Posterior cingulate gyrus (tissue), 11 donors: ENCODE results near the gene GLRX2.

ENCODE experiments used
- DNase-seq, 10 donors: peaks; one replicate each; pipeline versions ENCODE4 v3.0.0 to v3.0.0-alpha.2; 2020 to 2021; ENCODE audit warnings: mixed read lengths in 3 of 10
- intact Hi-C: fragments of 100-400 bp; cut with DNase I; formaldehyde crosslinking; loops from one replicate; pipeline ENCODE4 v1.15.1; 2023

Gene GLRX2

DNA sequence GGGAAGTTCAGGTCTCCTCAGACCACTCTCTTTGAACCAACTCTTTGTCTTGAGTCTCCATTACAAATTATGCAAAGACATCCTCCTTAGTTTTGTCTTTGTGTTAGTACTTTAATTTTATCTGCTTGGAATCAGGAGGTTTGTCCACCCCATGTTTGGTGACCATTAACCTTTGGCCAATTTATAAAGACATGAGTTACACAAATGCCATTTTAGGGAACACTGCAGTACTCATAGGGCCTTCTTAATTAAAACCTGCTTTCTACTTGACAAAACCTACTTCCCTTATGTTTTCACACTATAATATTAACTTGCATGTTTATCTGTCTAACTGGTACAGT lies 8.7 kb upstream of the GLRX2 start:
- intact Hi-C loops, result no loop called here
- no peak for DNase-seq

DNA sequence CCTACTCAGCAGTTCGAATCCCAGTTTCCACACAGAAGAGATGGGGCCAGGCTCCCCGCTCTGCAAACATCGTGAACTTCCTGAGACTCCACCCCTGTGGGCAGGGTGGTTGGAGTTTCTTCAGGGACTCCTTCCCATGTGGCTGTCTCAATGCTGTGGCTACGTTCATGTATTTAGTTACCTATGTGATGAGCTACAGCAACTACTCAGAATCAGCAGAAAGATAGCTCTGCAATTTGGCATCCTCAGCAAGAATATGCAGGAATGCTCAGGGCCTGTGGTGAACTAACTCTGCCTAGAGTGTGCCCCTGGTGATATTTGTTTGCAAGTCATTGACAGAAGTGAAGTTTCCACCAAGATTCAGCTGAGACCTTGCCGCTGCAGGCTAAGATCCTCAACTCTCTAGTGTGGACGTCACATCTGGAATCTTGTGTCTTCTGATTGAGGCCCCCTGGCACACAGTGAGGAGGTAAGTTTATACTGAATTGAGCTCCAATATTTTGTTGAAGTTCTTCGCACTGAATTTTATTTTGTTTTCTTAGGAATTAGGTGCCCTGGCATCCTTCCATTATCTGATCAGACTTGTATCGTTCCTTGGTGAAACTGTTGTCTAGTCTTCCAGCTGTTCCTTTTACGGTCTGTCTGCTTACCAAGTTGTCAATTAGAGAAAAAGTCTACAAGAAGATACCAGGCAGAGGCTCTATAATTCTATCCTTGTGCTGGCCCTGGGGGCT lies 8.2 kb upstream of the GLRX2 start:
- intact Hi-C loops, result no loop called here
- DNase-seq, result peak in 1 of 10 donors; percentile 19

DNA sequence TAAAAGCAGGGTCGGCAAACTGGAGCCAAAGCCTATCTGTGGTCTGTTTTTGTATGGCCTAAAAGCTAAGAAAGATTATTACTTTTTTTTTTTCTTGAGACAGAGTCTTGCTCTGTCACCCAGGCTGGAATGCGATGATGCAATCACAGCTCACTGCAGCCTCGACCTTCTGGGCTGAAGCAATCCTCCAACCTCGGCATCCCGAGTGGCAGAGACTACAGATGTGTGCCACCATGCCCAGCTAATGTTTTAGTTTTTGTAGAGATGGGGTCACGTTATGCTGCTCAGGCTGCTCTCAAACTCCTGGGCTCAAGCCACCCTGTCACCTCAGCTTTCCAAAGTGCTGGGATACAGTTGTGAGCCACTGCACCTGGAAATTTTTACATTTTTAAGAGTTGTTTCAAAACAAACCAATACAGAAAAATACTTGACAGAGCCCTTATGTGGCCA lies 6.5 kb upstream of the GLRX2 start:
- DNase-seq, result peak in 2 of 10 donors; percentile 12 to 67

DNA sequence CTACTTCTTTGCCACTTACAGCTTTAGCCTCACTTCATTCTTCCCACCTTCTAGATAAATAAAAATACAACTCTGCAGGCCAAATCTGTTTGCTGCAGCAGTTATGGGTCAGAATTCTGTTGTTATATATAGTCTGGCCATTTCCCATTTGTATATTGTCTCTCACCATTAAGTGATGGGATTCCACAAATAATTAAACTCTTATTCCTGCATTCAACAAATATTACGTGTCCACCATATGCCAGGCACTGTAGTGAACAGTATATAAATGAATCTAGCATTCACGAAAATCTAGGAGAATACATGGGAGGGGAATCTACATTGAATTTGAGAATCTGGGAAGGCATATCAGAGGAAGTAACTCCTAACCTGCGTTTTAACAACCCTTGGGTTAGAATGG lies 5.7 kb upstream of the GLRX2 start:
- no peak for DNase-seq
- intact Hi-C loops, result no loop called here

More for the DNA sequence above, 6.5 kb upstream of the GLRX2 start:
- intact Hi-C loops, result no loop called here

DNA sequence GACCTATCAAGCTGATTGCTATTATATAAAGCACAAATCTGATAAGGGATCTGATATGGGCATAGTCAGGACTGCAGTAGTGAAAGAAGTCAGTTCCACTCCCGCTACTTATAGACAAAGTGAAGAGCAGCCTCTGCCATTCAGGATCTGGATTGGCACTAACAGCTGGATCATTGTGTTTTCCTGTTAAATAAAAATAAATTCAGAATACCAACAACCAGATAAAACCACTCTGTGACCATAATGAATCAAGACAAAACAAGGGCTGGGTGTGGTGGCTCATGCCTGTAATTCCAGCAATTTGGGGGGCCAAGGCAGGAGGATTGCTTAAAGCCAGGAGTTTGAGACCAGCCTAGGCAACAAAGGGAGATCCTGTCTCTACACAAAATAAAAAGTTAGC lies 5.0 kb upstream of the GLRX2 start:
- intact Hi-C loops, result no loop called here
- no peak for DNase-seq

DNA sequence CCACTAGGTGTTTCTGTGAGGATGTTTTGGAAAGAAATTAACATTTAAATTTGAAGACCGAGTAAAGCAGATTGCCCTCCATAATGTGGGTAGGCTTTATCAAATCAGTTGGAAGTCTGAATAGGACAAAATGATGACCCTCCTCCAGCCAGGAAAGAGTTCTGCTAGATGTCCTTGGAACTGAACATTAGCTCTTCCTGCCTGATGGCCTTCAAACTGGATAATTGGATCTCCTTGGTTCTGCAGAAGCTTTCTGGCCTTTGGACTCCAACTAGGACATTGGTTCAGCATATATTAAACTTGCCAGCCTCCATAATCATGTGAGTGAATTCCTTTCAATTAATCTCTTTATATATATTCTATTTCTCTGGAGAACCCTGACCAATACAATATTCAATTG lies 4.4 kb upstream of the GLRX2 start:
- intact Hi-C loops, result no loop called here
- DNase-seq, result no peak

DNA sequence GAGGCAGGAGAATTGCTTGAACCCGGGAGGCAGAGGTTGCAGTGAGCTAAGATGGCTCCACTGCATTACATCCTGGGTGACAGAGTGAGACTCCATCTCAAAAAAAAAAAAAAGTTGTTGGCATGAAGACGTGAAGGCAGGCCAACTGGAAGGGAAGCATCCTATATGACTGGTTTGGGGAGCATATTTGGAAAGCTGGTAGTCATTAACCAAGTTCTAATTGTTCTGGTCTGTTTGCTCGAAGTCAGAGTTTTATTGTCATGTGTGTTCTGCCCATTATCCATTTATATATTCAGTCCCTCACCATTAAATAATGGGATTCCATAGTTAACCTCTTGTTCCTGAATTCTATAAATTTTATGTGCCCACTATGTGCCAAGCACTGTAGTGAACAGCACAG lies 3.3 kb upstream of the GLRX2 start:
- intact Hi-C loops, result no loop called here
- DNase-seq, result no peak

DNA sequence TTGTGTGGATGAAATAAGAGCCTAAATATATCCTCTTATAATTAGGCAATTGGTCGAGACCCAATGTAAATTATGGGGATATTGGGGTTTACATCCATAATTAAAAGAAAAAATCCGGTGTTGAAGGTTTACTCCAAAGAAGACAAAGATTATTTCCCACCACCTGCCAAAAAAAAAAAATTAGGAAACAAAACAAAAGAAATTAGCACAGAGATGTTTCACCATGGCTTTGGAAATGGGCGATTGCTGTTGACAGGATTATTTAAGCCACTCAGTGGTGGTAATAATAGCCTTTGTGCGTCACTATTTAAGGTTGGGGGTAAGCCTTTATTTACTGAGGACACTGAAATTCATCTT lies 585 bp upstream of the GLRX2 start:
- no peak for DNase-seq
- intact Hi-C loops, result loop anchor here (1.0 to 2.0 kb wide), 2 partner anchors 16 to 47 kb away; partner anchors contain the start of genes RO60 and UCHL5

DNA sequence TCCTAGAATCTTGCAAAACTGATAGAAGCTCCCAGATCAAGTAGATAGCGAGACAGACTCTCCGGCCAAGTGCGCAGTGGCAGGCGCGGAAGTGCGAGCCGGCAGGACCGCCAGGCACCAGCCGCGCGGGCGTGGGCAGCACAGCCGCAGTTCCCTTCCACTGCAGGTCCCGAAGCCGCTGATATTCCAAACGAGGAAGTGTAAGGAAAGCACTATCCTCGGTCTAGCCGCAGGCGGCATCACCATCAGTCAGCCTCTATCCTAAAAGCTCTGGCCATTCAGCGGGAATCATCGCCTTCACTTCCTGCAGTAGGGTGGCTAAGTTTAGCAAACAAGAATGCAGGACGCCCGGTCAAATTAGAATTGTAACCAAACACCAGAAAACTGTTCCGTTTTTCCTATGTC lies 710 bp downstream of the GLRX2 start:
- peak; percentile 24 to 95 (median 53) for DNase-seq
- intact Hi-C loops, result loop anchor here (2.0 kb wide), 1 partner anchor 46 kb away; the partner anchor contains the start of genes RO60 and UCHL5

DNA sequence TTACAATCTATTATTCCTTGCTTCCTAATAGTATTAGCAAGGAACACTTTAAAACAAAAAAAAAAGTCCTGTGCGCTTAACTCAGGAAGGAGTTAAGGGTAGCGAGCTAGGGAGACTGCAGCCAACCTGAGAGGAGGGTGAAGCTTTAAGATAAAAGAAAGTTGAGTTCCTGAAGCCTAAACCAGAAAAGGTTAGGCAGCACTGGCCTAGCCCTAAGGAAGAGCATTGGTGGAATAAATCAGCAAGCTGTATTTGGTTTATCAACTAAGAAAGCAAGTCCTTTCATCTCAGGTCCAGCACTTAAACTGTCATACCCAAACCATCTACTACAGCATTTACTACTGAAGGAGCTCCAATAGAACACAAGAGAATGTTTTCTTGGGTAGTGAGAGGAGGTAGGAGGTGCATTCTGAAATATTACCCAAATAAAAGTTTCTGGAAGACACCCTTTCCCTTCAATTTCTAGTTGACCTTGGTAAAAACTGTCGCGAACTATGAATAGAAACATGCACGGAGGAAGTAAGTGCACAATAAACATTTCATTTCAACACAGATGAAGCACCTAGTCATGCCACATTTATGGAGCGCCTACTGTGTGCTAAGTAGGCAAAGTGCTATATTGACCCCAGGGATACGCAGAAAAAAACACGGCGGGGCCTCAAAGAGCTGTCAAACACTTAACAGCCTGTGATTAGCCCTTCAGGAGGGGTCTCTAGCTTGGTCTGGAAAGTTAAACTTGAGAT lies 1.3 kb downstream of the GLRX2 start:
- DNase-seq, result no peak
- intact Hi-C loops, result loop anchor here (2.0 kb wide), 1 partner anchor 45 kb away; the partner anchor contains the start of genes RO60 and UCHL5

DNA sequence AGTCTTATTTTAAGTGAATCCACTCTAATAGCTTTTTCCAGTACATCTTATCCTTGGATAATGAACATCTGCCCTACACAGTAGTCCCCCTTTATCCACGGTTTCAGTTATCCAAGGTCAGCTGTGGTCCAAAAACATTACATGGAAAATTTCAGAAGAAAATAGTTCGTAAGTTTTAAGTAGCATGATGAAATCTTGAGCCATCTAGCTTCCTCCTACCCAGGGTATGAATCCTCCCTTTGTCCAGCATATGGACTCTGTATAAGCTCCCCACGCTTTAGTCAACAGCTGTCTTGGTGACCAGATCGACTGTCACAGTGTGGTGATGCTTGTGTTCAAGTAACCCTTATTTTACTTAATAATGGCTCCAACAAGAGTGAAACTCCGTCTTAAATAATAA lies 2.6 kb downstream of the GLRX2 start:
- no peak for DNase-seq
- intact Hi-C loops, result no loop called here

DNA sequence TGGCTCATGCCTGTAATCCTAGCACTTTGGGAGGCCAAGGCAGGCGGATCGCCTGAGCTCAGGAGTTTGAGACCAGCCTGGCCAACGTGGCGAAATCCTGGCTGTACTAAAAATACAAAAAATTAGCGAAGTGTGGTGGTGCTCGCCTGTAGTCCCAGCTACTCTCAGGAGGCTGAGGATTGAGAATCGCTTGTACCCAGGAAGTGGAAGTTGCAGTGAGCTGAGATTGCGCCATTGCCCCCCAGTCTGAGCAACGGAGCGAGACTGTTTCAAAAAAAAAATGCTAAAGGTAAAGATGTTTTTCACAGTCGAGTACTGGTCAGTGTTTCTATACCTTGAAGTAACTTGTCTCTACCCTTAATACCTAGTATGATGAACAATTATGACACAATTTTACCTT lies 11.1 kb downstream of the GLRX2 start:
- intact Hi-C loops, result no loop called here
- DNase-seq, result no peak

DNA sequence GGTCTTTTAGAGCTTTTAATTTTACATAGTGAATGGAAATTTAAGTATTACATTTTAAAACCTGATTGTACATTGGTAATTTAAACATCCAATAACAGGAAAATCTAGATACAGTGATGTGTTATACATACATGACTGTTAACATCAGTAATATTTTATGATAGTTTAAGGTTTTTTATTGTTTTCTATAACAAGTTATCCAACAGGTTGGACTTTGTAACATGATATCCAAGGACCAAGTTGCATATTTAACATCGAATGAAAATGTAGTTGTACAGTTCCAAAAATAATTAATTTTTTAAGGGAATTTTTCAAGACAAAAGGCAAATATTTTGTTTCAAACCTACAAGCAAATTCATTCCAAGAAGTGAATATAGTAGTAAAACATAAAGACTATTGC lies 14.3 kb downstream of the GLRX2 start:
- DNase-seq, result no peak
- intact Hi-C loops, result no loop called here

DNA sequence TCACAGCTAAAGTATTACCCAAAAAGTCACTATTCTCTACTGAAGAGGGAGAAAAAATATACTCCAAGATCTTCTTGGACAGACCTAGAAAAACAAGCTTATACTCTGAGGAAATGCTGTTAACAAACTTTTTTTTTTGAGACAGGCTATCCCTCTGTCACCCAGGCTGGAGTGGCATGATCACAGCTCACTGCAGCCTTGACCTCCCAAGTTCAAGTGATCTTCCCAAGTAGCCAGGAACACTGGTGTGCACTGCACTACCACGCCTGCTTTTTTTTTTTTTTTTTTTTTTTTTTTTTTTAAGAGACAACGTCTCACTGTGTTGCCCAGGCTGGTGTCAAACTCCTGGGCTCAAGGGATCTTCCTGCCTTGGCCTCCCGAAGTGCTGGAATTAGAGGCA lies 17.3 kb downstream of the GLRX2 start:
- no peak for DNase-seq
- intact Hi-C loops, result no loop called here

DNA sequence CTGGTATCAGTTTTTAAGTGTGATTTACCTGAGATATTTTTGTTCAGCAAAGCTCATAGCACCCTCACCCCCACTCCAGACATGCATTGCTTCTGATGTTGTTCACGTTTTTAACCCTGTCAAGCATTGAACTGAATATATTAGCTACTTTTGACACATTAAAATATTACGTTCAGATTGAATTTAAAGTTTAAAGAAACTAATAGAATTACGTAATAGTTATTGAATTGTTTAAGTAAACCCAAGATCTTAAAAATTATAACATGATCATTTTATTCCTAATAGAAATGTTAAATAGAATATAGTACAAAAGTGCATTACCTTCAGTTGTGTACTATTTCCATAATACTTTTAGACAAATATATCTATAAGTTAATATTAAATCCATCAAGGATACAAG lies 18.9 kb downstream of the GLRX2 start:
- intact Hi-C loops, result no loop called here
- no peak for DNase-seq

DNA sequence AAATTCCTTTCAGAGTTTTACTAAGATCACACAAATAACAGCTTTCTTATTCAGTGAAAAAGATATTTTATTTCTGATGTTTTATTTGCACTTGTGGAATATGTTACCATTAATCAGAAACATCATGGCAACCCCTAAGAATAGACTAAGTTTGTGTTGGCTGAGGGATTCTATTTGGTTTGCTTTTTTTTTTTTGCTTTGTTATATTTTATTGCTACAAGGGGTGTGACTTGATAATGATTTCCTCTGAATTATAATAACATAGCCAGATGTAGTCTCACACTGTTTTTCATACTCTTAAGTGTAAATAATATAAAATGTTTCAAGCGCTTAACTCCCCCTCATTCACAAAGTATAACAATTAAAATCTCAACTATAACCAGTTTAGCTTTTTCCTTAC lies 20.0 kb downstream of the GLRX2 start:
- no peak for DNase-seq
- intact Hi-C loops, result no loop called here

DNA sequence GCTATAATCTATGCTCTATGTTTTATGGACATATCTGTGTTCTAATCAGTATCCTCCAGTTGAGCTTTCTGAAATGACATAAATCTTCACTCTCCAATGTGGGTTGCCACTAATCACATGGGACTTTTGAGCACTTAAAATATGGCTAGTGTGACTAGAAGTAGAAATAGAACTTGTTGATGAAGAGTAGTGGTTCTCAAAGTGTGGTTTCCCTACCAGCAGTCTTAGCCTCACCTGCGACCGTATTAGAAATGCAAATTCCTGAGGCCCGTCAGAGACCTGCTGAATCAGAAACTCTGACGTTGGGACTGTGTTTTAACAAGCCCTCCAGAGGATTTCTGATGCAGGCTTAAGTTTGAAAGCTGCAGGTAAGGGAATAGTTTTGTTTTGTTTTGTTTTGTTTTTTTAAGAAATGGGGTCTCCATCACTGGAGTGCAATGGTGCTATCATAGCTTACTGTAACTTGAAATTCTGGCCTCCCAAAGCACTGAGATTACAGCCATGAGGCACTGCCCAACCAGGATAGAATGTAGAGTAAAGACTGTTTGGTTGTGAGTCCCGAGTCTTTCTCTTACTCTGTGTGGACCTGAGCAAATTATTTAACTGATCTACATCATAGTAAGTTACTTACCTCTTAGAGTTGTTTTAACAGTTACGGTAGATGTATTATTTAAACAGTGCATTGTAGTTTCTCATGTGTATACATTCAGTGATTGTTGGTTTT lies 21.7 kb downstream of the GLRX2 start:
- no peak for DNase-seq
- intact Hi-C loops, result no loop called here

DNA sequence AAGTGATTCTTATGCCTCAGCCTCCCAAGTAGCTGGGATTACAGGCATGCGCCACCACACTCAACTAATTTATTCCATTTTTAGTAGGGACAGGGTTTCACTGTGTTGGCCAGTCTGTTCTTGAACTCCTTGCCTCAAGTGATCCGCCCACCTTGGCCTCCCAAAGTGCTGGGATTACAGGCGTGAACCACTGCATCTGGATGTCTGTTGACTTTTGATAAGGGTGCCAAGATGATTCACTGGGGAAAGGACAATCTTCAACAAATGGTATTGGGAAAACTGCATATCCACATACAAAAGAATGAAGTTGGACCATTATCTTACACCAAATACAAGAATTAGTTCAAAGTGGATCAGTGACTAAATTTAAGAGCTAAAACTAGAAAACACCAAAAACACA lies 26.0 kb downstream of the GLRX2 start:
- intact Hi-C loops, result no loop called here

DNA sequence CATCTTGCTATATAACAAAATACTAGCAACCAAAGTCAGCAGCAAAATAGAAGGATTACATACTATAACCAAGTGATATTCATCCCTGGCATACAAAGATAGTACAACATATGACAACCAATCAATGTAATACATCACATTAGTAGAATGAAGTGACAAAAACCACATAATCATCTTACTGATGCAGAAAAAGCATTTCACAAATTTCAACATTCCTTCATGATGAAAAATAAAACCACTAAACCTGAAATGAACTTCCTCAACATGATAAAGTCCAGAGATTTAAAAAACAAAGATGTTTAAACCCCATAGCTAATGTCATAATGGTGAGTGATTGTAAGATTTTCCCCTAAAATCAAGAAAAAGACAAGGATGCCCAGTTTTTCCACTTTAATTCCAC lies 27.2 kb downstream of the GLRX2 start:
- DNase-seq, result no peak
- intact Hi-C loops, result no loop called here

More for the DNA sequence above, 26.0 kb downstream of the GLRX2 start:
- DNase-seq, result no peak

DNA sequence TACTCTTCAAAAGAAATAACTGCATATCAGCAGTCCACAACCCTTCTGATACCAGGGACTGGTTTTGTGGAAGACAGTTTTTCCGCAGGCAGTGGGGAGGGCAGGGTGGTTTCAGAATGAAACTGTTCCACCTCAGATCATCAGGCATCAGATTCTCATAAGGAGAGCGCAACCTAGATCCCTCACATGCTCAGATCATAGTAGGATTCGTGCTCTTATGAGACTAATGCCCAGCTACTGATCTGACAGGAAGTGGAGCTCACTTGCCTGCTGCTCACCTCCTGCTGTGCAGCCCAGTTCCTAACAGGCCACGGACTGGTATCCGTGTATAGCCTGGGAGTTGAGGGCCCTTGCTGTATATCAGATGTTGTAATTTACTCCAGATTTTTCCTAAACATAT lies 34.3 kb downstream of the GLRX2 start:
- intact Hi-C loops, result no loop called here
- no peak for DNase-seq

DNA sequence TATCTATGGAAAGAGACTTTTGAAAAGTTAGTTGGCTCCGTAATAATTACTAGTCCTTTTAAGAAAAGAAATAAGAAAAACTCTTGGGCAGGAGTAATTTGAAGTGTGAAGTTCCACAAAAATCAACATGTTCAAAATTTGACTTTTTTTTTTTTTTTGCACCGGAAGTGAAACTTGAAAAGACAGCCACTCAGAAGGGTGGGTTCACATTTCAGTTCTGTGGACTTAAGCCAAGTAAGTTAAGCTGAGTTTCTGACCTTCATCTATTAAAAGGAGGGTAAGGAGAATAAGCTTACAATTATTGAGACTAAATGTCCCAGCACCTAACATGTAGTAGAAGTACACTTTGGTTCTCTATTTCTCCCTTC lies 34.8 kb downstream of the GLRX2 start:
- no peak for DNase-seq
- intact Hi-C loops, result no loop called here
